ENCODE results near the gene ABCC11. TPM values are rescaled to one million over a fixed set of nuclear protein-coding genes. Genes with fewer than 3 reads are reported as not detected.
"Not testable (repeated sequence)": the region's sequence is repeated elsewhere in the genome, so short reads cannot be mapped to it uniquely, and the experiment has no call there.

ABCC11 gene
- total and polyA plus RNA-seq, 7 donors = 0.14 to 0.28 TPM; not detected in 5

- Histone ChIP-seq H3K36me3 (peaks cover 0 to 35% (median 9%) of the 10 kb centered on the region in 4 donors), H3K27me3 (no peaks in the 10 kb centered on the region), H3K4me3 (no peak overlapping the region), H3K27ac (no peak overlapping the region), H3K4me1 (peaks cover 0 to 26% (median 22%) of the 10 kb centered on the region in 4 donors), H3K9me3 (no peaks in the 10 kb centered on the region)
- DNase-seq = no peak
- no peak for TF ChIP-seq CTCF (IDR thresholded peaks at IDR 0.05)
- no peak for TF ChIP-seq POLR2A (IDR thresholded peaks at IDR 0.05)
- TF ChIP-seq EP300 (IDR thresholded peaks at IDR 0.05) = no peak
- no peak for TF ChIP-seq POLR2AphosphoS5 (IDR thresholded peaks at IDR 0.05)
- intact Hi-C loops (cut with DNase I) = no loop called here
- WGBS, 2 donors = 47 to 77% methylated on average over 5 of the region's 5 CpGs
Measured at GRCh38 chr16:48250520-48251278, 3.4 kb upstream of the ABCC11 start.

GRCh38 chr16:48246066-48246465 lies 1.3 kb downstream of the ABCC11 start:
- peak overlapping the region in 1 of 4 donors; percentile 90 for H3K27ac ChIP-seq
- DNase-seq = no peak
- no peaks in the 10 kb centered on the region for H3K36me3 ChIP-seq
- peak overlapping the region in 1 of 4 donors; percentile 94 for H3K4me3 ChIP-seq
- H3K27me3 ChIP-seq = no peaks in the 10 kb centered on the region
- intact Hi-C loops (cut with DNase I) = loop anchor here (10.0 kb wide), 1 partner anchor 139 kb away; the partner anchor contains the start of gene SIAH1
- H3K4me1 ChIP-seq = peaks cover 0 to 37% (median 32%) of the 10 kb centered on the region in 4 donors
- no peaks in the 10 kb centered on the region for H3K9me3 ChIP-seq
- TF ChIP-seq POLR2A (IDR thresholded peaks at IDR 0.05) (no peak), POLR2AphosphoS5 (IDR thresholded peaks at IDR 0.05) (no peak), CTCF (IDR thresholded peaks at IDR 0.05) (no peak), EP300 (IDR thresholded peaks at IDR 0.05) (no peak)
- WGBS, 2 donors = 22 to 58% methylated on average over 2 of the region's 2 CpGs

GRCh38 chr16:48244863-48245195 lies 2.5 kb downstream of the ABCC11 start:
- TF ChIP-seq POLR2A (IDR thresholded peaks at IDR 0.05) = no peak
- TF ChIP-seq EP300 (IDR thresholded peaks at IDR 0.05) = no peak
- no peak for TF ChIP-seq CTCF (IDR thresholded peaks at IDR 0.05)
- TF ChIP-seq POLR2AphosphoS5 (IDR thresholded peaks at IDR 0.05) = no peak
- peaks cover 0 to 37% (median 31%) of the 10 kb centered on the region in 4 donors for H3K4me1 ChIP-seq
- intact Hi-C loops (cut with DNase I) = loop anchor here (5.0 to 10.0 kb wide), 2 partner anchors 140 to 362 kb away; partner anchors contain the start of gene SIAH1
- no peak for DNase-seq
- WGBS, 2 donors = 2 to 7% methylated on average over 8 of the region's 8 CpGs
- H3K36me3 ChIP-seq = no peaks in the 10 kb centered on the region
- no peaks in the 10 kb centered on the region for H3K9me3 ChIP-seq
- H3K27me3 ChIP-seq = no peaks in the 10 kb centered on the region
- H3K27ac ChIP-seq = peak overlapping the region; percentile 85 to 90 (median 88)
- H3K4me3 ChIP-seq = peak overlapping the region; percentile 81 to 94 (median 82)

GRCh38 chr16:48244080-48244862 lies 3.1 kb downstream of the ABCC11 start, which contains the start of gene LONP2:
Gene LONP2 (plus strand): TSS chr16:48244300. CDS start chr16:48244389, 89 bp downstream.
- Histone ChIP-seq H3K36me3 (no peaks in the 10 kb centered on the region), H3K27ac (peak within 1 kb of the TSS; percentile 85 to 90 (median 88)), H3K27me3 (no peaks in the 10 kb centered on the region), H3K9me3 (no peaks in the 10 kb centered on the region), H3K4me1 (peaks cover 0 to 37% (median 31%) of the 10 kb centered on the region in 4 donors), H3K4me3 (peak within 1 kb of the TSS; percentile 81 to 94 (median 82))
- DNase-seq = peak; percentile 92
- TF ChIP-seq POLR2A (IDR thresholded peaks at IDR 0.05) (peak; percentile 38 to 46), EP300 (IDR thresholded peaks at IDR 0.05) (peak in 1 of 4 donors; percentile 34), CTCF (IDR thresholded peaks at IDR 0.05) (no peak), POLR2AphosphoS5 (IDR thresholded peaks at IDR 0.05) (peak; percentile 59 to 85 (median 81))
- WGBS, 2 donors = 0% methylated on average over 63 of the region's 63 CpGs
- intact Hi-C loops (cut with DNase I) = loop anchor here (5.0 to 10.0 kb wide), 2 partner anchors 141 to 363 kb away; partner anchors contain the start of gene SIAH1

- H3K27me3 ChIP-seq, H3K36me3 ChIP-seq, H3K27ac ChIP-seq, H3K9me3 ChIP-seq, H3K4me3 ChIP-seq, DNase-seq: not testable (repeated sequence)
- 93 to 94% methylated on average over 3 of the region's 3 CpGs for WGBS, 2 donors
- intact Hi-C loops (cut with DNase I) = loop anchor here (5.0 to 10.0 kb wide), 2 partner anchors 145 to 367 kb away; partner anchors contain the start of gene SIAH1
- peaks cover 0 to 11% (median 5%) of the 10 kb centered on the region in 4 donors for H3K4me1 ChIP-seq
Measured at GRCh38 chr16:48240147-48240546, 7.2 kb downstream of the ABCC11 start.

Data from sigmoid colon (tissue), 7 donors.